AG04449 (cell line): ENCODE results near the gene WDR59.
"Not testable (repeated sequence)": the region's sequence is repeated elsewhere in the genome, so short reads cannot be mapped to it uniquely, and the experiment has no call there.

Experiments used
- CTCF ChIA-PET: fragments of 350-600 bp; formaldehyde crosslinking; extraction: SDS; loops from one replicate; lab custom pipeline; 2021; ENCODE audit warnings: antibody characterized with exemption; lab: Yijun Ruan, JAX
- POLR2A ChIA-PET: fragments of 400-600, 350-600 bp; formaldehyde crosslinking; extraction: SDS; loops from one replicate; lab custom pipeline; 2020; ENCODE audit warnings: antibody characterized with exemption, inconsistent platforms; lab: Yijun Ruan, JAX
- DNase-seq: peaks from one replicate; pipeline ENCODE4 v3.0.0-alpha.2; 2010; ENCODE audit warnings: low read depth, low spot score
- H3K4me3 ChIP-seq: 2 replicates; pipeline ENCODE4 v1.5.1; 2011; ENCODE audit warnings: low read depth, mild to moderate bottlenecking, control low read depth, low read length
- TF ChIP-seq, protein P1 (sequence below): IDR thresholded peaks from one replicate; pipeline ENCODE4 v1.5.1; 2011; ENCODE audit warnings: mild to moderate bottlenecking, moderate library complexity, low read length, control low read depth, inconsistent platforms; ENCODE audit not compliant: insufficient read depth; ENCODE audit errors: missing control alignments

WDR59 gene

DNA sequence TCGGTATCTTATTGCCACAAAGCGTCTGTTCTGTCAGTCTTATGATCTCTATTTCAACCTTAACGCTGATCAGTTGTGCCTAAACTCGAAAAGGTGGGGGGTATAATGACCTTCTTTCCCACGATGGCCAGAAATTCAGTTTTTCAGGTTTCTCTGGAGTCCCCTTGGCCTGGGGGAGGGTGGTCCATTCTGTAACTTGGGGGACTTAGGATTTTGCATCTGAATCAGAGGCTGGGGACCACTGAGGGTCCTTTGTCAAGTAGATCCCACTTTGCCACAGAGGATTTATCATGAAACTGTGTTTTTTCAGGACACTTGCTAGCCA lies 6.3 kb upstream of the WDR59 start:
- DNase-seq = no peak
- no peak overlapping the region for H3K4me3 ChIP-seq
- TF ChIP-seq, protein P1, sequence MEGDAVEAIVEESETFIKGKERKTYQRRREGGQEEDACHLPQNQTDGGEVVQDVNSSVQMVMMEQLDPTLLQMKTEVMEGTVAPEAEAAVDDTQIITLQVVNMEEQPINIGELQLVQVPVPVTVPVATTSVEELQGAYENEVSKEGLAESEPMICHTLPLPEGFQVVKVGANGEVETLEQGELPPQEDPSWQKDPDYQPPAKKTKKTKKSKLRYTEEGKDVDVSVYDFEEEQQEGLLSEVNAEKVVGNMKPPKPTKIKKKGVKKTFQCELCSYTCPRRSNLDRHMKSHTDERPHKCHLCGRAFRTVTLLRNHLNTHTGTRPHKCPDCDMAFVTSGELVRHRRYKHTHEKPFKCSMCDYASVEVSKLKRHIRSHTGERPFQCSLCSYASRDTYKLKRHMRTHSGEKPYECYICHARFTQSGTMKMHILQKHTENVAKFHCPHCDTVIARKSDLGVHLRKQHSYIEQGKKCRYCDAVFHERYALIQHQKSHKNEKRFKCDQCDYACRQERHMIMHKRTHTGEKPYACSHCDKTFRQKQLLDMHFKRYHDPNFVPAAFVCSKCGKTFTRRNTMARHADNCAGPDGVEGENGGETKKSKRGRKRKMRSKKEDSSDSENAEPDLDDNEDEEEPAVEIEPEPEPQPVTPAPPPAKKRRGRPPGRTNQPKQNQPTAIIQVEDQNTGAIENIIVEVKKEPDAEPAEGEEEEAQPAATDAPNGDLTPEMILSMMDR = no peak
- ChIA-PET POLR2A (interaction anchor here (0.5 kb wide), 1 partner anchor 77 kb away, joined by 5 read pairs; no protein-coding TSS in a partner anchor), CTCF (interaction anchor here (19.3 kb wide), 1 partner anchor 118 kb away, joined by 450 read pairs; no protein-coding TSS in a partner anchor)

DNA sequence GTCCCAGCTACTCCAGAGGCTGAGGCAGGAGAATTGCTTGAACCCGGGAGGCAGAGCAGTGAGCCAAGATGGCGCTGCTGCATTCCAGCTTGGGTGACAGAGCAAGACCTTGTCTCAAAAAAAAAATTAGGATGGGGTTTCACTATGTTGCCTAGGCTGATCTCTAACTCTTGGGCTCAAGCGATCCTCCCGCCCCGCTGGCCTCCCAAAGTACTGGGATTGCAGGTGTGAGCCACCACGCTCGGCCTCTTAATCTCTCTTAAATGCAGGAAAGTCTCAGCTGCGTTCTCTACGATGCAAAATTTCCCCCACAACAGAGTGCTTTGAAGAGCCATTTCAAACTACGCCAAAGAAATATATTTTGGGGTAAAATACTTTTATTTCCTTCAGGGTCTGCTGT lies 5.9 kb upstream of the WDR59 start:
- DNase-seq = no peak
- TF ChIP-seq, protein P1 = no peak
- ChIA-PET POLR2A (no interaction called here), CTCF (interaction anchor here (19.3 kb wide), 1 partner anchor 118 kb away, joined by 450 read pairs; no protein-coding TSS in a partner anchor)
- no peak overlapping the region for H3K4me3 ChIP-seq

DNA sequence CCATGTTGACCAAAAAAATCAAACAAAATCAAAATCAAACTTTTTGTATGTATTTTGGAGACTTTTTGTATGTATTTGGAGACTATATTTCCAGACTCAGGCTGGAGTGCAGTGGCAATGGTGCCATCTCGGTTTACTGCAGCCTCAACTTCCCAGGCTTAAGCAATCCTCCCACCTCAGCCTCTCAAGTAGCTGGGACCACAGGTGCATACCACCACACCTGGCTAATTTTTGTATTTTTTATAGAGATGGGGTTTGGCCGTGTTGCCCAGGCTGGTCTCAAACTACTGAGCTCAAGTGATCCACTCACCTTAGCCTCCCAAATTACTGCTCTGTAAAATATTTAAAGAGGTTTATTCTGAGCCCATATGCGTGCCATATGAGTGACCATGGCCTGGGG lies 4.9 kb upstream of the WDR59 start:
- CTCF ChIA-PET = interaction anchor here (1.4 to 19.3 kb wide), 2 partner anchors 8 to 119 kb away, joined by 7 to 450 read pairs; partner anchors contain the start of gene ZNRF1
- POLR2A ChIA-PET, H3K4me3 ChIP-seq, DNase-seq: not testable (repeated sequence)

DNA sequence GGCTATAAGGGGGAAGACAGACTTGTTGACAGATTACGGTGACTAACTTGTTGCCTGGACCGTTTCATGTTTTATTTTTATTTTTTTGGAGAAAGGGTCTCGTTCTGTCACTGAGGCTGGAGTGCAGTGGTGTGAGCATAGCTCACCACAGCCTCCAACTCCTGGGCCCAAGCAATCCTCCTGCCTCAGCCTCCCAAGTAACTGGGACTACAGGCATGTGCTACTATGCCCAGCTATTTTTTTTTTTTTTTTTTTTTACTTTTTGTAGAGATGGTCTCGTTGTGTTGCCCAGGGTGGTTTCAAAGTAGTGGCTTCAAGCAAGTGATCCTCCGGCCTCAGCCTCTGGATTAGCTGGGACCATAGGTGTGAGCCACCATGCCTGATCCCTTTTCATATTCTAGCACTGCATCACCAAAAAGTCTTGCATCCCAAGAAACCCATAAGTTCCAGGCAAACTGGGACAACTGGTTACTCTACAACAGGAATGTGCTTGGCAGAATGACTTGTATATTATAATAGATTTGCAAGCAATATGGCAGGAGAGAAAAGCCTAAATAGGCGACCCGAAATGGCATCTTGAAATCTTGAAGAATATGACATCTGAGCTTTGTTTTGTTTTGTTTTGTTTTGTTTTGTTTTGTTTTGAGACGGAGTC lies 2.2 kb upstream of the WDR59 start:
- no peak overlapping the region for H3K4me3 ChIP-seq
- TF ChIP-seq, protein P1 = no peak
- no peak for DNase-seq
- CTCF ChIA-PET = interaction anchor here (0.9 to 19.3 kb wide), 3 partner anchors 10 to 122 kb away, joined by 3 to 450 read pairs (median 45); partner anchors contain the start of gene ZNRF1
- POLR2A ChIA-PET = no interaction called here

DNA sequence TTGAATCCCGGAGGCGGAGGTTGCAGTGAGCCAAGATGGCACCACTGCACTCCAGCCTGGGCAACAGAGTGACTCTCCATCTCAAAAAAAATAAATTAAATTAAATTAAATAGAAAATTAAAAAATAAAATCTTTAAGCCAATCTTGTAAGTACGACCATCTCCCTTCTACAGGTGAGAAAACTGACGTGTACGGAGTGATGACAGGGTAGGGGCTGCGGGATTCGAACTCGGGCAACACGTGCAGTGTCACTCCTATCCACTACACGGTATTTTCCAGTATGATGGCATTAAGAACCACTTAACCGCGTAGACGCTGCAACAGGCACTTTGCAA lies 762 bp downstream of the WDR59 start:
- DNase-seq = no peak
- ChIA-PET CTCF (interaction anchor here (0.9 to 19.3 kb wide), 2 partner anchors 17 to 125 kb away, joined by 3 to 450 read pairs; no protein-coding TSS in a partner anchor), POLR2A (no interaction called here)
- TF ChIP-seq, protein P1 = no peak
- peak overlapping the region; percentile 98 for H3K4me3 ChIP-seq

DNA sequence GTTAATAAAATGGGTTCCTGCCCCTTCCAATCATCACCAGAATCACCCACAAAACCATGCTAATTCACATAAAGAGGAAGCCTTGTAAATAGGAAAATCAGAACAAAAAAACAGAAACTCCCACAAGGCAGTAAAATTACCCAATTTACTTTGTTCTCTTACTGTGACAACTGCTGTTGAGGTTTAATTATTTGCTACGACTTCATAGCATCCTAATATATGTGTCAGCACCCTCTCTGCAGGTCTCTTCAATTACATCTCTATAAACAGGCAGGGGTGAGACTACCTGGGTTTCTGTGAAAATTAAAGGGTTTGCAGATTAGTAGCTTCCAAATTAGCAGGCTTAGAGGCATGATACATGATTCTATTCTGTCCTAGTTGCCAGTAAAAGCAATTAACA lies 2.7 kb downstream of the WDR59 start:
- TF ChIP-seq, protein P1 = no peak
- ChIA-PET CTCF (interaction anchor here (0.7 to 19.3 kb wide), 4 partner anchors 16 to 127 kb away, joined by 3 to 450 read pairs (median 7); partner anchors contain the start of gene ZNRF1), POLR2A (no interaction called here)
- DNase-seq = no peak
- no peak overlapping the region for H3K4me3 ChIP-seq
